Activated CD8-positive, alpha-beta memory T cell treated with anti-CD3 and anti-CD28 coated beads for 48 hours (primary cell): ENCODE results near the gene GNA15.
"Not testable (repeated sequence)": the region's sequence is repeated elsewhere in the genome, so short reads cannot be mapped to it uniquely, and the experiment has no call there.

ENCODE experiments used
- DNase-seq, 3 experiments: peaks; one replicate each; pipeline ENCODE4 v3.0.0-alpha.2; 2020; ENCODE audit warnings: low read depth in 2 of 3, low spot score in 2 of 3

Gene GNA15

GRCh38 chr19:3149089-3149488, 13.3 kb downstream of the GNA15 start:
- no peak for DNase-seq

DNA sequence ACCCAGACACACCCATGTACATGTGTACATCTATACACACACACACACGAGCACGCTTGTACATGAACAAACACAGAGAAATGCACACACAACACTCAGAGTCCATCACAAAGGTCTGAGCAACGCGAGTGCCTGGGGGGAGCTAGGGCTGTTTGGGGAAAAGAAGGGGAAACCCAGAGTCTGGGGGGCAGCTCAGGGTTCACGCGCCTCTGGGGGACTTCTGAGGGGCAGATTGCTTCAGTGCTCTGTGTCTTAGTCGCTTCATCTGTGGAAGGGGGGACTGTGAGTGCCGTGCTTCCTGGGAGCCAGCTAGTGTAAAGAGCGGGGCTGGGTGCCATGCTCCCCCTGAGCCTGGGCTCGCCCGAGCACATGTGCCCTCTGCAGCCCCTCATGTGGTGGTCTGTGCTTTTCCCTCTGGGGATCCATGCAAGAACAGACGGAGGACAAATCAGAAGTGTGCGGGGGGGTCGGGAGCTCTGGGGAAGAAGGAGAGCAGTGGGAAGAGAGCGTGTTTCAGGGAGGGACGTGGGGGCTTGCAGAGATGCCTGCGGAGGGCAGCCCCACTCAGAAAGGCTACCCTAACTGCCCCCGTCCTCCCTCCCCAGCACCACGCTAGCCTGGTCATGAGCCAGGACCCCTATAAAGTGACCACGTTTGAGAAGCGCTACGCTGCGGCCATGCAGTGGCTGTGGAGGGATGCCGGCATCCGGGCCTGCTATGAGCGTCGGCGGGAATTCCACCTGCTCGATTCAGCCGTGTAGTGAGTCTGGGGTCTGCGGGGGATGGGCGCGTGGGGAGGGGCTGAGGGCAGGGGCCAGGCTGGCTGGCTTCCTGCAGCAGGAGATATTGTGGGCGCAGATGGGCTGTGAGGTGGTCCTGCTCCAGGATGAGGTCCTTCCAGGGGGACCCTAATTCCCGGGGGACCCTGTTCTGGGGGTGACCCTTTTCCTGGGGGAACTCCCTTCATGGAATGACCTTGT, 14.0 kb downstream of the GNA15 start:
- no peak for DNase-seq

- no peak for DNase-seq
Observed at GRCh38 chr19:3150739-3151329, 15.0 kb downstream of the GNA15 start.

- DNase-seq = no peak
Observed at GRCh38 chr19:3151563-3152418, 16.0 kb downstream of the GNA15 start.

DNA sequence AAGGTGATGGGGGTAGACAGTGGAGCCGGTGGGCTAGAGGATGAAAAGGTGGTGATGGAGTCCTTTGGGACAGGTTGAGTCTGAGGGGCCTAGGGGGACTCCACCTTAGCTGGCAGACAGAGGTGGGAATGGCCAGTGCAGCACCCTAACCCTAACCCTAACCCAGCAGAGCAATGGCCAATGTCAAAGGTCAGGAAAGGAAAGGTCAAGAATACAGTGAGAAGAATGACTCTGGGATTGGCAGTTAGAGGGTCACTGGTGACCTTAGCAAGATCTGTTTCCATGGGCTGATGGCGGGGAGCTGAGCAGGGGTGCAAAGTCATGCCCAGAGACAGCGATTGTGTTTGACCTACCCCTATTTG, 16.6 kb downstream of the GNA15 start:
- DNase-seq = no peak

GRCh38 chr19:3153286-3154230, 17.7 kb downstream of the GNA15 start:
- DNase-seq = no peak

DNA sequence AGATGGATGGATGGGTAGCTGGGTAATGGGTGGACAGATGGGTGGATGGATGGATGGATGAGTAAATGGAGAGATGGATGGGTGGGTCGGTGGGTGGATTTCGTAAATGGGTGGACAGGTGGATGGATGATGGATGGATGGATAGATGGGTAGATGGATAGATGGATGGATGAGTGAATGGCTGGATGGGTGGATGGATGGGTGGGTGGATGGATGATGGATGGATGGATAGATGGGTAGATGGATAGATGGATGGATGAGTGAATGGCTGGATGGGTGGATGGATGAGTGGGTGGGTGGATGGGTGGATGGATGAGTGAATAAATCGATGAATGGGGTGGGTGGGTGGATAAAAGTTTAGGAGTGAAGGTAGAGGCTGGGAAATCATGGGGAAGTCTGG, 18.6 kb downstream of the GNA15 start:
- not testable (repeated sequence) for DNase-seq

- peak; percentile 52 to 65 (median 60) for DNase-seq
Observed at GRCh38 chr19:3154957-3155736, 19.3 kb downstream of the GNA15 start.

DNA sequence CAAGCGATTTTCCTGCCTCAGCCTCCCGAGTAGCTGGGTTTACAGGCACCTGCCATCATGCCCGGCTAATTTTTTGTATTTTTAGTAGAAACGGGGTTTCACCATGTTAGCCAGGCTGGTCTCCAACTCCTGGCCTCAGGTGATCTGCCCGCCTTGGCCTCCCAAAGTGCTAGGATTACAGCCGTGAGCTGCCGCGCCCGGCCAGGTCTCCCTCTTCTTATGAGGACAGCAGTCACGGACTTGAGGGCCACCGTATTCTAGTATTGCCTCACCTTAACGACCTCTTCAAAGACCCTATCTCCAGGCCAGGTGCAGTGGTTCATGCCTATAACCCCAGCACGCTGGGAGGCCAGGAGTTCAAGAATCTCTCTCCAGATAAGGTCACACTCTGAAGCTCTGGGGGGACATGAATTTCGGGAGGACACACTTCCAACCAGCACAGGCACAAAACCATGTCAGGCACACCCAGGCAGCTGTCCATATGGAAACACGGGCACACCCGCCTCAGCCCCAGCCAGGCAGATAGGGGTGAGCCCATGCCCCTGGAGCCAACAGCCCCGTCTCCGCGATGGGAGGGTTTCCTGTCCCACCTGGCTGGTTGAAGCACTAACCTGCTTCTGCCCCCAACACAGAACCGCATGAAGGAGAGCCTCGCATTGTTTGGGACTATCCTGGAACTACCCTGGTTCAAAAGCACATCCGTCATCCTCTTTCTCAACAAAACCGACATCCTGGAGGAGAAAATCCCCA, 21.4 kb downstream of the GNA15 start:
- DNase-seq = no peak

DNA sequence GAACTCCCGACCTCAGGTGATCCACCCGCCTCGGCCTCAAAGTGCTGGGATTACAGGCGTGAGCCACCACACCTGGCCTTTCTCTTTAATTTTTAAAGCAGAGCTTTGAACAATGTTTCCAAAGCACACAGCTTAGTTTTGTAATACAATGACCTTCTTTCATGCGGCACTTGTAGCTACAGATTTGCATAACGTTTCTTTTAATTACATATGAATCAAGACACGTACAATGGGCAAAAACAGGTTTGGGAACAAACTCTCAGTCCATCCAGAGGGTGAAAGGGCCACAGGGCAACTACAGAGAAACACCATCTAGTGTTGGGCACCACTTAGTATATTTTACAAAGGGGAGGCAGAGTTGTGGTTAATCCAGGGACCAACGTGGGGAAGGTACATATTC, 23.7 kb downstream of the GNA15 start:
- no peak for DNase-seq

- no peak for DNase-seq
Observed at GRCh38 chr19:3160219-3160618, 24.4 kb downstream of the GNA15 start.

DNA sequence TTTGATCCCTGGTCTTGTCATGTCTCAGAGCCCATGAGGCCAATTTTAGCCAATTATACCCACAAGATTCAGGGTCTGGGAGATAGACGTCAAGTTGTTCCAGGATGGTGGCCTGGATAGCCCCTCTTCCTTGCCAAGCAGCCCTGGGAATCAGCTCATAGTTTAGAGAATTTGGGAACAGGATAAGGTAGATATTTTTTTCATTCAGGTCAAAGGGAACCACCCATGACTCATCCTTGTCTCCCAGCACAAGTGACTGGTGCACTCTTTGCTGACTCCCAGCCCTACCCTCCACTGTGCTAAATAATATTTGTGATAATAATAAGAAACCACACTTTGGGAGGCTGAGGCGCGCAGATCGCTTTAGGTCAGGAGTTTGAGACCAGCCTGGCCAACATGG, 25.6 kb downstream of the GNA15 start:
- DNase-seq = no peak

DNA sequence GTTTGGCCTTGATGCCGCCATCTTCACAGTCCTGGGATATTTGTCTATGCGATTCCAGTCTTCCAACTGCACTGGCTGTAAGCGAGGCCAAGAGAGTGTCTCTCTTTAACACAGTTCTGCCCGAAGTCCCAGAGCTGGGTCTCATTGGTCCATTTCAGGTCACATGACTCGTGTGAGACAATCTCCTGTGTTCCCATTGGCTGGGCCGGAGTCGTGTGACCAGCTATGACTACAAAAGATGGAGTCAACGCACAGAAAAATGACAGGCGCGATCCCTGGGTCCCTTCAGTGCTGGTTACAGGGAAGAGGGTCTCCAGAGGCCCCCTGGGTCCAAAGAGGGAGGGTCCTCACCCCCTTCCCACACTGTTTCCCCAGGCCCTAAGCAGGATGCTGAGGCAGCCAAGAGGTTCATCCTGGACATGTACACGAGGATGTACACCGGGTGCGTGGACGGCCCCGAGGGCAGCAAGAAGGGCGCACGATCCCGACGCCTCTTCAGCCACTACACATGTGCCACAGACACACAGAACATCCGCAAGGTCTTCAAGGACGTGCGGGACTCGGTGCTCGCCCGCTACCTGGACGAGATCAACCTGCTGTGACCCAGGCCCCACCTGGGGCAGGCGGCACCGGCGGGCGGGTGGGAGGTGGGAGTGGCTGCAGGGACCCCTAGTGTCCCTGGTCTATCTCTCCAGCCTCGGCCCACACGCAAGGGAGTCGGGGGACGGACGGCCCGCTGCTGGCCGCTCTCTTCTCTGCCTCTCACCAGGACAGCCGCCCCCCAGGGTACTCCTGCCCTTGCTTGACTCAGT, 26.8 kb downstream of the GNA15 start:
- no peak for DNase-seq

DNA sequence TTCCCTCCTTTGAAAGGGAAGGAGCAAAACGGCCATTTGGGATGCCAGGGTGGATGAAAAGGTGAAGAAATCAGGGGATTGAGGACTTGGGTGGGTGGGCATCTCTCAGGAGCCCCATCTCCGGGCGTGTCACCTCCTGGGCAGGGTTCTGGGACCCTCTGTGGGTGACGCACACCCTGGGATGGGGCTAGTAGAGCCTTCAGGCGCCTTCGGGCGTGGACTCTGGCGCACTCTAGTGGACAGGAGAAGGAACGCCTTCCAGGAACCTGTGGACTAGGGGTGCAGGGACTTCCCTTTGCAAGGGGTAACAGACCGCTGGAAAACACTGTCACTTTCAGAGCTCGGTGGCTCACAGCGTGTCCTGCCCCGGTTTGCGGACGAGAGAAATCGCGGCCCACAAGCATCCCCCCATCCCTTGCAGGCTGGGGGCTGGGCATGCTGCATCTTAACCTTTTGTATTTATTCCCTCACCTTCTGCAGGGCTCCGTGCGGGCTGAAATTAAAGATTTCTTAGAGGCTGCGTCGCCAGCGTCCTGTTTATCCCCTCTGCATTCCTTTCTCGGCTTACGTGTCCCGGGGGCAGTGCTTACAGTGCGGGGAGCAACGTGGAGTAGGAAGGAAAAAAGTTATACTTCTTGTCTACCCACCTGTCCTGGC, 27.5 kb downstream of the GNA15 start:
- DNase-seq = peak; percentile 32 to 43 (median 34)

GRCh38 chr19:3163943-3164342, 28.1 kb downstream of the GNA15 start:
- no peak for DNase-seq

DNA sequence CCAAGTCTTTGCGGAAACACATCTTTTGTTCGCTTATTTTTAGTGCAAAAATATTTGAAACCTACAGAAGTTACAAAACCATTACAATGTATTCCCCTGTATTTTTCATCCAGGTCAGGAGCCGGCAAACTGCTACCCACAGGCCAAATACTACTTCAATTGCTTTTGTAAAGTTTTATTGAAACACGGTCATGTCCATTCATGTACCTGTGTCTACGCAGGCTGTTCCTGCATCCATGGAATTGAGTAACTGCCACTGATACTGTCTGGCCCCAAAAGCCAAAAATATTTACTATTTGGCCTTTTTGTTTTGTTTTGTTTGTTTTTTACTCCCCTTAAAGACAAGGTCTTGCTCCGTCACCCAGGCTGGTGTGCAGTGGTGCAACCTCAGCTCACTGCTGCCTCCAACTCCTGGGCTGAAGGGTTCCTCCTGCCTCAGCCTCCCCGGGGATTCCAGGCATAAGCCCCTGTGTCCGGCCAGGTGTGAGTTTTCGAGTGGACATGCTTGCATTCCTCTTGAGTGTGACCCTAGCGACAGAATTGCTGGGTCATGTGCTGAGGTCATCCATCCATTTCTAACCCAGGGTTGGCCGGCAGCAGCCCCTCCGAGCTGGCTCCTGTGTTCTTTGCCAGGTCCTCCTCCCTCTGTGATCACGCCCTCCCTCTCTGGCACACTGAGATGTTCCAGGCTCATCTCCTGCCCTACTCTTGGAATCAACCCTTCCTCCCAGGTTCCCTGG, 31.9 kb downstream of the GNA15 start:
- no peak for DNase-seq
